Measurements from ENCODE around the gene CBFA2T2. TPM values are rescaled to one million over a fixed set of nuclear protein-coding genes. Genes with fewer than 3 reads are reported as not detected.

The CBFA2T2 gene
- total and polyA plus RNA-seq, 2 donors (not counting 1 experiment from before 2014, with no cell fraction given) = 26.9 to 30.0 TPM

- H3K27me3 ChIP-seq (replicated peaks in 1 of 4; ENCODE audit: control extremely low read depth in 1 of 4, control insufficient read depth in 3 of 4, insufficient read depth in 4 of 4, low read length in 3 of 4) = no peaks in the 10 kb centered on the region
- peak overlapping the region; percentile 76 for H2AFZ ChIP-seq (ENCODE audit: insufficient read depth, low read depth, low read length, poor library complexity, severe bottlenecking)
- no peaks in the 10 kb centered on the region for H3K9me3 ChIP-seq (ENCODE audit: control extremely low read depth in 1 of 3, control insufficient read depth in 2 of 3, insufficient read depth in 1 of 3, low read length in 2 of 3)
- H3K27ac ChIP-seq (ENCODE audit: low read length in 2 of 2) = peak overlapping the region in 1 of 2 donors; percentile 5
- no peaks in the 10 kb centered on the region for H4K20me1 ChIP-seq (ENCODE audit: control insufficient read depth, insufficient read depth, low read length, poor library complexity, severe bottlenecking)
- DNase-seq = no peak
- Mint-ChIP-seq H3K27me3 (no peaks in the 10 kb centered on the region), H3K4me1 (peaks cover 23% of the 10 kb centered on the region), H3K27ac (peak overlapping the region; percentile 89), H3K9me3 (ENCODE audit: insufficient read depth) (no peaks in the 10 kb centered on the region), H3K4me3 (peak overlapping the region; percentile 92)
- 83% methylated on average over 11 of the region's 14 CpGs for WGBS (ENCODE audit: insufficient coverage)
- no peak for TF ChIP-seq CTCF (IDR thresholded peaks at IDR 0.05)
- no peak for TF ChIP-seq EZH2 (IDR thresholded peaks at IDR 0.05; ENCODE audit: borderline replicate concordance, insufficient read depth, low read depth, low read length, poor library complexity, severe bottlenecking)
- intact Hi-C loops (cut with micrococcal nuclease) = loop anchor here (1.0 kb wide), 6 partner anchors 13 to 278 kb away; partner anchors contain the start of genes ACTL10, CHMP4B, NECAB3 and PXMP4
- CTCF ChIA-PET = interaction anchor here (0.5 to 1.8 kb wide), 4 partner anchors 19 to 1009 kb away, joined by 3 to 5 read pairs (median 4); partner anchors contain the start of genes C20orf144 and PXMP4
- POLR2A ChIA-PET = interaction anchor here (1.5 kb wide), 1 partner anchor 45 kb away, joined by 3 read pairs; the partner anchor contains the start of gene ZNF341
- H3K79me2 ChIP-seq (ENCODE audit: control insufficient read depth, insufficient read depth, low read length) = no peaks in the 10 kb centered on the region
- peaks cover 16 to 22% of the 10 kb centered on the region in 2 donors for H3K4me1 ChIP-seq (ENCODE audit: control insufficient read depth in 2 of 2, insufficient read depth in 2 of 2, low read length in 2 of 2)
- no peaks in the 10 kb centered on the region for H3K36me3 ChIP-seq (replicated peaks in 1 of 2; ENCODE audit: control extremely low read depth in 1 of 2, control insufficient read depth in 1 of 2, extremely low read depth in 1 of 2, insufficient read depth in 2 of 2, low read length in 1 of 2)
- peak overlapping the region; percentile 10 to 56 (median 47) for H3K4me3 ChIP-seq (ENCODE audit: control extremely low read depth in 1 of 5, extremely low read depth in 1 of 5, insufficient read depth in 1 of 5, low read depth in 2 of 5, low read length in 4 of 5)
- no peak for ATAC-seq (ENCODE audit: low read depth)
- peak overlapping the region; percentile 38 for H3K9ac ChIP-seq (ENCODE audit: low read length)
- peak overlapping the region; percentile 96 for H3K4me2 ChIP-seq (replicated peaks; ENCODE audit: low read depth, low read length, poor library complexity, severe bottlenecking)
Observed at GRCh38 chr20:33686984-33687366, 197.1 kb downstream of the CBFA2T2 start.

- intact Hi-C loops (cut with micrococcal nuclease) = no loop called here
- Histone ChIP-seq H3K4me1 (ENCODE audit: control insufficient read depth in 2 of 2, insufficient read depth in 2 of 2, low read length in 2 of 2) (peaks cover 16 to 22% of the 10 kb centered on the region in 2 donors), H3K9ac (ENCODE audit: low read length) (no peak overlapping the region), H3K27ac (ENCODE audit: low read length in 2 of 2) (no peak overlapping the region), H3K79me2 (ENCODE audit: control insufficient read depth, insufficient read depth, low read length) (no peaks in the 10 kb centered on the region), H3K4me2 (replicated peaks; ENCODE audit: low read depth, low read length, poor library complexity, severe bottlenecking) (no peak overlapping the region), H2AFZ (ENCODE audit: insufficient read depth, low read depth, low read length, poor library complexity, severe bottlenecking) (no peak overlapping the region), H4K20me1 (ENCODE audit: control insufficient read depth, insufficient read depth, low read length, poor library complexity, severe bottlenecking) (no peaks in the 10 kb centered on the region), H3K4me3 (ENCODE audit: control extremely low read depth in 1 of 5, extremely low read depth in 1 of 5, insufficient read depth in 1 of 5, low read depth in 2 of 5, low read length in 4 of 5) (no peak overlapping the region), H3K36me3 (replicated peaks in 1 of 2; ENCODE audit: control extremely low read depth in 1 of 2, control insufficient read depth in 1 of 2, extremely low read depth in 1 of 2, insufficient read depth in 2 of 2, low read length in 1 of 2) (no peaks in the 10 kb centered on the region), H3K27me3 (replicated peaks in 1 of 4; ENCODE audit: control extremely low read depth in 1 of 4, control insufficient read depth in 3 of 4, insufficient read depth in 4 of 4, low read length in 3 of 4) (no peaks in the 10 kb centered on the region), H3K9me3 (ENCODE audit: control extremely low read depth in 1 of 3, control insufficient read depth in 2 of 3, insufficient read depth in 1 of 3, low read length in 2 of 3) (no peaks in the 10 kb centered on the region)
- ChIA-PET POLR2A (interaction anchor here (1.5 kb wide), 1 partner anchor 44 kb away, joined by 3 read pairs; the partner anchor contains the start of gene ZNF341), CTCF (interaction anchor here (1.4 to 1.8 kb wide), 3 partner anchors 19 to 32 kb away, joined by 3 to 5 read pairs (median 4); partner anchors contain the start of genes C20orf144 and PXMP4)
- TF ChIP-seq EZH2 (IDR thresholded peaks at IDR 0.05; ENCODE audit: borderline replicate concordance, insufficient read depth, low read depth, low read length, poor library complexity, severe bottlenecking) = no peak
- TF ChIP-seq CTCF (IDR thresholded peaks at IDR 0.05) = no peak
- Mint-ChIP-seq H3K27ac (no peak overlapping the region), H3K9me3 (ENCODE audit: insufficient read depth) (no peaks in the 10 kb centered on the region), H3K27me3 (no peaks in the 10 kb centered on the region), H3K4me3 (peak overlapping the region; percentile 23), H3K4me1 (peaks cover 22% of the 10 kb centered on the region)
- DNase-seq (peak; percentile 12), ATAC-seq (ENCODE audit: low read depth) (no peak)
- WGBS (ENCODE audit: insufficient coverage) = 86% methylated on average over 8 of the region's 8 CpGs
Observed at GRCh38 chr20:33687370-33687915, 197.5 kb downstream of the CBFA2T2 start.

All from B cell (primary cell).